Neutrophil (primary cell): Measurements from ENCODE around the gene SGSM1.

Experiments
- H3K27ac ChIP-seq: fragments of 200-600 bp; sonication (generic); 2 replicates; pipeline ENCODE4 v1.5.1; 2016; ENCODE audit warnings: mild to moderate bottlenecking, moderate library complexity
- H3K27me3 ChIP-seq: fragments of 200-600 bp; sonication (generic); 2 replicates; pipeline ENCODE4 v1.6.0; 2016; ENCODE audit warnings: mild to moderate bottlenecking
- H3K36me3 ChIP-seq: fragments of 200-600 bp; sonication (generic); 2 replicates; pipeline ENCODE4 v1.5.1; 2017
- H3K4me1 ChIP-seq, 2 experiments: fragments of 200-600 bp in 1 of 2; sonication (generic) in 1 of 2; 1 replicate in 1 of 2; 2 replicates in 1 of 2; pipeline versions ENCODE4 v1.5.1 to v1.6.1; 2013 to 2016; ENCODE audit warnings: low read depth in 1 of 2, low read length in 1 of 2, mild to moderate bottlenecking in 1 of 2, moderate library complexity in 1 of 2; ENCODE audit not compliant: control insufficient read depth in 1 of 2, insufficient read depth in 1 of 2
- H3K4me3 ChIP-seq, 2 experiments: fragments of 200-600 bp in 1 of 2; sonication (generic) in 1 of 2; 1 replicate in 1 of 2; 2 replicates in 1 of 2; pipeline ENCODE4 v1.5.1; 2013 to 2016; ENCODE audit warnings: low read depth in 1 of 2, low read length in 1 of 2, mild to moderate bottlenecking in 1 of 2, moderate library complexity in 1 of 2
- H3K9me3 ChIP-seq: fragments of 200-600 bp; sonication (generic); 2 replicates; pipeline ENCODE4 v1.5.1; 2016
- CTCF ChIP-seq: fragments of 200-600 bp; sonication (generic); IDR thresholded peaks from 2 replicates; pipeline ENCODE4 v1.5.1; 2016; ENCODE audit warnings: antibody characterized with exemption

Gene SGSM1

DNA sequence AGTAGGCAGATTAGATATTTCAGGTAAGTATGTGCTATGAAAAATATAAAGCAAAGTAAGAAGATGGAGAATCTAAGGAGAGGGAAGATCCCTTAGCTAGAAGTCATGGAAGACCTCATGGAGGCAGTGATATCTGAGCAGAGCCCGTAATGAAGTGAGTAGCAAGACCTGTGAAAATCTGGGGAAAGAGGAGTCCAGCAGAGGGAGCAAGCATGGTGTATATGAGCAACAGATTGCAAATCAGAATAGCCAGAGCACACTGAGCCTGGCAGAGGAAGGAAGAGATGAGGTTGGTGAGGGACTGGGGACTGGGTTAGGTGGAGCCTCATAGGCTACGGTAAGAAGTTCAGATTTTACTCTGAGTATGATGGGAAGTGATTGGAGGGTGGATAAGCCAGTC is 131.1 kb downstream of the SGSM1 start:
- H3K4me3 ChIP-seq: no peak overlapping the region
- TF ChIP-seq CTCF: no peak
- no peaks in the 10 kb centered on the region for H3K4me1 ChIP-seq
- H3K36me3 ChIP-seq: no peaks in the 10 kb centered on the region
- no peak overlapping the region for H3K27ac ChIP-seq
- peaks cover 13% of the 10 kb centered on the region for H3K27me3 ChIP-seq
- no peaks in the 10 kb centered on the region for H3K9me3 ChIP-seq

- H3K36me3 ChIP-seq: no peaks in the 10 kb centered on the region
- TF ChIP-seq CTCF: no peak
- no peaks in the 10 kb centered on the region for H3K9me3 ChIP-seq
- H3K4me3 ChIP-seq: no peak overlapping the region
- H3K27me3 ChIP-seq: peaks cover 13% of the 10 kb centered on the region
- H3K4me1 ChIP-seq: no peaks in the 10 kb centered on the region
- H3K27ac ChIP-seq: no peak overlapping the region
These were observed 132.8 kb downstream of the SGSM1 start for GRCh38 chr22:24938741-24939341.

DNA sequence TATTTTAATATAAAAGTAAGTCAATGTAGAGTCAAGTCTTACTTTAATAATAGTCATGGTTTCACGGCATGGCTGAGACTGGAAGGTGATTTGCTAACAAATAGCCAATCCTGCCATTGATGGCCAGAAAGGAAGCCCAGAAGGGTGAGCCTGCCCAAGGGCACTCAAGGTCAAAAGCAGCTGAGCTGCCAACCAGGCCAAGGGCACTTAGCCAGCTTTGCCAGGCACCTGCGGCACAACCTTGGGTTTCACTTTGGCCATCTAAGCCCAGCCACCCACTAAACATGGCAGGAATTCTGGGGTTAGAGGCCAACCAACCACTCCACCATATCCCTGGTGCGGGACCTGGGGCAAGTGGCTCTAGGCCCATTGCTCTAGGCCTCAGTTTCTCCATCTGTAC is 136.3 kb downstream of the SGSM1 start:
- Histone ChIP-seq H3K27ac (no peak overlapping the region), H3K27me3 (peaks cover 9% of the 10 kb centered on the region), H3K4me1 (no peaks in the 10 kb centered on the region), H3K4me3 (no peak overlapping the region), H3K9me3 (no peaks in the 10 kb centered on the region), H3K36me3 (no peaks in the 10 kb centered on the region)
- no peak for TF ChIP-seq CTCF

DNA sequence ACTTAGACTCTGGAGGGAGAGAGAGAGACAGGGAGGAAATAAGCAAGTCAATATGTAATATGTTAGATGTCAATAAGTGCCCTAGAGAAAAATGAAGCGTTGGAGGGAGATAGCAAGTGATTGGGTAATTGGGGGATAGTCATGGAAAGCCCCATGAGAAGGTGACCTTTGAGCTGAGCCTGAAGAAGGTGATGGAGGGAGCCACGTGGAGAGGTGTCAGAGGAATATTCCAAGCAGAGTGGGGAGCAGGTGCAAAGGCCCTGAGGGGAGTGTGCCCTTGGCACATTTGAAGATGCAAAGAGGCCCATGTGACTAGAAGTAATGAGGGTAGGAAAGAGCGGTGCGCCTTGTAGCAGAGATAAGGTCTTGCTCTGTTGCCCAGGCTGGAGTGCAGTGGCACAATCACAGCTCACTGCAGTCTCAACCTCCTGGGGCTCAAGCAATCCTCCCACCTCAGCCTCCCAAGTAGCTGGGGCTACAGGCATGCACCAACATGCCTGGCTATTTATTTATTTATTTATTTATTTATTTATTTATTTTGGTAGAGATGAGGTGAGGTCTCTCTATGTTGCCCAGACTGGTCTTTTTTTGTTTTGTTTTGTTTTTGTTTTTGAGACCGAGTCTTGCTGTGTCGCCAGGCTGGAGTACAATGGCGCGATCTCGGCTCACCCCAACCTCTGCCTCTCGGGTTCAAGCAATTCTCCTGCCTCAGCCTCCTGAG is 138.4 kb downstream of the SGSM1 start:
- TF ChIP-seq CTCF: no peak
- H3K9me3 ChIP-seq: no peaks in the 10 kb centered on the region
- no peak overlapping the region for H3K27ac ChIP-seq
- H3K4me3 ChIP-seq: no peak overlapping the region
- H3K4me1 ChIP-seq: no peaks in the 10 kb centered on the region
- H3K27me3 ChIP-seq: peaks cover 11% of the 10 kb centered on the region
- no peaks in the 10 kb centered on the region for H3K36me3 ChIP-seq

- Histone ChIP-seq H3K9me3 (no peaks in the 10 kb centered on the region), H3K36me3 (no peaks in the 10 kb centered on the region), H3K4me1 (no peaks in the 10 kb centered on the region), H3K27ac (no peak overlapping the region), H3K4me3 (no peak overlapping the region), H3K27me3 (peaks cover 22% of the 10 kb centered on the region)
- TF ChIP-seq CTCF: no peak
These were observed 139.4 kb downstream of the SGSM1 start for GRCh38 chr22:24945430-24945829.
